NCI-H1930 (cell line): ENCODE data around the gene OTOP2.
A peak's percentile ranks its signal among the peaks of the same experiment; 100 is the strongest.
"Not testable (repeated sequence)": the region's sequence is repeated elsewhere in the genome, so short reads cannot be mapped to it uniquely, and the experiment has no call there.

Source experiments
- DNase-seq, 2 experiments: peaks; one replicate each; lab custom pipeline; 2025; lab: John Stamatoyannopoulos, UW

The OTOP2 gene

GRCh38 chr17:74900208-74900607 lies 23.9 kb upstream of the OTOP2 start:
- no peak for DNase-seq

GRCh38 chr17:74901353-74902135 lies 22.5 kb upstream of the OTOP2 start:
- no peak for DNase-seq

GRCh38 chr17:74903034-74903433 lies 21.0 kb upstream of the OTOP2 start:
- DNase-seq = no peak

GRCh38 chr17:74903671-74904070 lies 20.4 kb upstream of the OTOP2 start:
- no peak for DNase-seq

- DNase-seq = no peak
Observed at GRCh38 chr17:74904687-74905409, 19.2 kb upstream of the OTOP2 start.

GRCh38 chr17:74906214-74906793 lies 17.8 kb upstream of the OTOP2 start:
- not testable (repeated sequence) for DNase-seq

GRCh38 chr17:74907012-74907411 lies 17.1 kb upstream of the OTOP2 start:
- DNase-seq = no peak

- not testable (repeated sequence) for DNase-seq
Observed at GRCh38 chr17:74909097-74909496, 15.0 kb upstream of the OTOP2 start.

- not testable (repeated sequence) for DNase-seq
Observed at GRCh38 chr17:74911423-74911822, 12.7 kb upstream of the OTOP2 start.

GRCh38 chr17:74916136-74916850 lies 7.8 kb upstream of the OTOP2 start:
- DNase-seq = no peak

GRCh38 chr17:74916851-74917199 lies 7.2 kb upstream of the OTOP2 start:
- DNase-seq = no peak

- DNase-seq = no peak
Observed at GRCh38 chr17:74917430-74917829, 6.6 kb upstream of the OTOP2 start.

GRCh38 chr17:74918906-74919305 lies 5.2 kb upstream of the OTOP2 start:
- DNase-seq = no peak

GRCh38 chr17:74919440-74920305 lies 4.4 kb upstream of the OTOP2 start:
- peak; percentile 32 to 35 for DNase-seq

GRCh38 chr17:74920306-74920620 lies 3.8 kb upstream of the OTOP2 start:
- DNase-seq = no peak

GRCh38 chr17:74920642-74921025 lies 3.4 kb upstream of the OTOP2 start:
- DNase-seq = no peak

- DNase-seq = no peak
Observed at GRCh38 chr17:74921026-74921681, 2.9 kb upstream of the OTOP2 start.

GRCh38 chr17:74921769-74922168 lies 2.3 kb upstream of the OTOP2 start:
- no peak for DNase-seq

- DNase-seq = no peak
Observed at GRCh38 chr17:74922172-74922571, 1.9 kb upstream of the OTOP2 start.

- no peak for DNase-seq
Observed at GRCh38 chr17:74922694-74923537, 1.2 kb upstream of the OTOP2 start, which contains the start of gene USH1G. TSS of gene USH1G (minus strand) at chr17:74923255. CDS start at chr17:74923073, 182 bp downstream.
